Renal cortex interstitium (tissue), 11 donors: Measurements from ENCODE around the gene SLC35A5. TPM values are rescaled to one million over a fixed set of nuclear protein-coding genes. Genes with fewer than 3 reads are reported as not detected.
"Not testable (repeated sequence)": the region's sequence is repeated elsewhere in the genome, so short reads cannot be mapped to it uniquely, and the experiment has no call there.

Source experiments
- DNase-seq, 11 donors: peaks; one replicate each; pipeline ENCODE4 v3.0.0-alpha.2; 2013; ENCODE audit warnings: low read depth in 9 of 11, low spot score in 4 of 11; ENCODE audit errors: extremely low read depth in 1 of 11
- polyA plus RNA-seq, 3 donors: library from polyadenylated mRNA; unstranded; fragments of 120-200 nt; gene quantifications; one replicate each; pipeline ENCODE4 v1.2.1, GENCODE V29; 2013; ENCODE audit not compliant: insufficient read length in 3 of 3

Gene SLC35A5
- polyA plus RNA-seq, 3 donors = 60.3 to 74.0 (median 66.7) TPM

DNA sequence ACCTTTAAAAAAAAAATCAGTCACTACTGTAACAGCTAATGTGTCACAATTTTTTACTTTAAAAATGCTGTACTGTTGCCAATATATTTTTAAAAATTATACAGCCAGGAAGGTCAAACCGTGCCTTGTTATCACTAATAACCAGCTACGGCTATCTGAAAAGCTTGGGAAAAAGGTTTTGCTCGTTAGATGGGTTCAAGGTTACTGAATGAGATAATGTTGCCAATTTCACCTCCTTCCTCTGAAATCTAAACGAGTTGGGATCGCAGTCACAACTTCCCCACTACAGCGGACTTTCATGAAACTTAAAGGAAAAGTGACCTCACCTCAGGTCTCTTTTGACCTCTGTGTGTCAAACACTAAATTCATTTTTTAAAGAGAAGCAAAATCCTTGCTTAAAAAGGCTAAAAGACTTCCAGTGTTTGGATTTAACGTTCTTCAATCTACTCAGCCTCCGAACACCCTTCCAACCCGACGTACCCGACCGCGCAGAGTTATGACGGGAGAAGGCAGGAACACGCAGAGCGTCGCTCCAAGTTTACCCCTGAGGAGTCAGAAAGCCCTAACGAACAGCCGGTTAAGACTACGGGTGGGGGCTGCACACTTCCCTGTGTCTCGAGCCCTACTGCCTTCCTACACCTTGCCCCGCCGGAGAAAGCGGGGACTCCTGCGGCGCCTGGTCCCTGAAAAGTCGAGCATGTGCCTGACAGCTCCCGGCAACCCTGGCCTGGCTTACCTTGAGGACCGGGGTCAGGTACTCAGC lies 943 bp upstream of the SLC35A5 start:
- peak; percentile 57 to 82 (median 71) for DNase-seq

DNA sequence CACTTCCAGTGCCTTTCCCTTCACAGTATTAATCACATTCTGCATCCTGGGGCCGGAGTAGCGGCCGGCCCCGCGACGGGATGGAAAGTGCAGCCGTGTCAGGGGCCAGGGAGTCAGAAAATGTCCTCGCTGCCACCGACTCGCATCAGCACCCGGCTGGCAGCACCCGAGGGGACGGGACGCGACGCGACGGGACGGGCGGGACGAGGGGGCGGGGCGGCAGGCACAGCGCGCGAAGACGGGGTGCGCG lies 436 bp upstream of the SLC35A5 start:
- peak in 1 of 11 donors; percentile 52 for DNase-seq

DNA sequence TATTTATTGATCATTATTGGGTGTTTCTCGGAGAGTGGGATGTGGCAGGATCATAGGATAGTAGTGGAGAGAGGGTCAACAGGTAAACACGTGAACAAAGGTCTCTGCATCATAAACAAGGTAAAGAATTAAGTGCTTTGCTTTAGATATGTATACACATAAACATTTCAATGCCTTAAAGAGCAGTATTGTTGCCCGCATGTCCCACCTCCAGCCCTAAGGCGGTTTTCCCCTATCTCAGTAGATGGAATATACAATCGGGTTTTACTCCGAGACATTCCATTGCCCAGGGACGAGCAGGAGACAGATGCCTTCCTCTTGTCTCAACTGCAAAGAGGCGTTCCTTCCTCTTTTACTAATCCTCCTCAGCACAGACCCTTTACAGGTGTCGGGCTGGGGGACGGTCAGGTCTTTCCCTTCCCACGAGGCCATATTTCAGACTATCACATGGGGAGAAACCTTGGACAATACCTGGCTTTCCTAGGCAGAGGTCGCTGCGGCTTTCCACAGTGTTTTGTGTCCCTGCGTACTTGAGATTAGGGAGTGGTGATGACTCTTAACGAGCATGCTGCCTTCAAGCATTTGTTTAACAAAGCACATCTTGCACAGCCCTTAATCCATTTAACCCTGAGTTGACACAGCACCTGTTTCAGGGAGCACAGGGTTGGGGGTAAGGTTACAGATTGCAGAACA lies 2.5 kb downstream of the SLC35A5 start:
- DNase-seq = not testable (repeated sequence)

DNA sequence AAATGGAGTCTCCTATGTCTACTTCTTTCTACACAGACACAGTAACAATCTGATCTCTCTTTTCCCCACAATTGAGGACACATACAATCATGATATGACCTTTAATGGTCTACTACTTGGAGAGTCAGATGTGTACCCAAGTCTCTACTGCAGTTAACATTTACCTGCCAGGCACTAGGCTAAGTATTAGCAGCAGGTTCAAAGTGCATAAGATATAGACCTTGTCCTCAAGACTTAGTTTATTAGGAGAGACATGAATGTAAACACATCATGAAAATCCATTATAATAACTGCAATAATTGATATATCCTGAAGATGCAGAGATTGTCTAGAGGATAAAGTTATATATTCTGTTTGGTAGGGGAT lies 3.1 kb downstream of the SLC35A5 start:
- no peak for DNase-seq

DNA sequence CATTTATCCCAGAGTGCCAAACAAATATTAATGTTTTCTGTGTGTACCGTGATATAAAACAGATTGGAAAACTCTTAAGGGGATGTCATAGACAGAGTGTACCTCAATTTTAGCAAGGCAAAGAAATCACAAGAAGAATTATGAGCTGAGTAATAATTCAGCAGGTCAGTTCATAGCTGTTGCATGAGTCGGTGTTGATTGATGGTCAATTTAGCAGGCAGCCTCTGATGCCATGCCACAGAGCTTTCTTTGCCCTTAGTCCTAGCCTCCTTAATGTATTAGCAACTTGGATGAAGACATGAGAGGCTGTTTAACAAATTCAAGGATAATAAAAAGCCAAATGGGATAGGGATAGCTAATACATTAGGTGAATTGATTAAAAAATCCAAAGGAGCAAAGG lies 6.8 kb downstream of the SLC35A5 start:
- no peak for DNase-seq

DNA sequence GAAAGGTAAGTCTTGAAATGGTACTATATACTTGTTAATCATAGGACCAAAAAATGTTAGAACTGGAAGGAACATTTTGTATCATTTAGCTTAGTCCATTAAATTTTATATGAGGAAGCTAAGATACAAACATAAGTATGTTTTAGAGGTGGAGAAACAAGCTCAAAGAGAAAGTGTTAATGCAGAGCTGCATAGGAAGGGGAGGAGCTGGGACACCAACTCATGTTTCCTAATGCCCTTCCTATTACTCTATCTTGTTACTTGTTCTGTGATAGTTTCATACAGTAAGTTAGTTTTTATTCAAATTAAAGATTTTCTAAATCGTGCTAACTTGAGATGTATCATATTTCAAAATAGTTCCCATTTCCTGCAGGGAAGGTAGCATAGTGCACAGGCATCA lies 7.4 kb downstream of the SLC35A5 start:
- no peak for DNase-seq

DNA sequence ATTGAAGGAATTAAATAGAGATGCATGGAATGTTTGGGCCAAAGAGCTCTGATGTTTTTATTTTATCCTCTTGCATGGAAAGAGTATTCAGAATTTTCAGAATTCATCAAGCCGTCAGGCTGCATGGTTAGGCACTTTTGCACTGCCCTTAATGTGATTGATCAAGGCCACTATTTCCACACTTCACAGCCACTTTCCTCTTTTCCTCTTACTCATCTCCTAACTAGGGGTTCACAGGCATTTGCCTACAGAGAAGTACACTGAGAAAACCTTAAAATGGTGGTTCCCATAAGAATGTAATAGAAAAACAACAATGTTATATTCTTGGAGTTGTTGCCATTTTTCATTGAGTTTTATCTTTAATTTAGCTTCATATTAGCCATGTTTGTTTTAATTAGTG lies 10.9 kb downstream of the SLC35A5 start:
- DNase-seq = no peak

DNA sequence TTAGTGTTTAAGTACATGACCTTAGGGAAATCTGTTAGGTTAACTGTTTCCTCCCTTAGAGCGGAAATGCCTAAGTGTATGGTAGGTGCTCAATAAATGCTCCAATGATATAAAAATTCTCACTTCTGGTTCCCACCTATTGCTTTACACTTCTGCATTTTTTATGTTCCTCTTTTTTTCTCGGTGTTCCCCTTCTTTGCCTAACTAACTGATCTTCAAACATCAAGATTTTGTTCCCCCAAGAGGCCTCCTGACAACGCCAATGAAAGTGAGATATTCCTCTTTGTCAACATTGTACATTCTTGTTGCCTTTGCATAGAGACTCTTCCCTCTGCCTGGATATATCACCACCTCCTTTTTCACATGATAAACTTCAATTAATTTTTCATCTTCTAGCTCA lies 17.4 kb downstream of the SLC35A5 start:
- no peak for DNase-seq

DNA sequence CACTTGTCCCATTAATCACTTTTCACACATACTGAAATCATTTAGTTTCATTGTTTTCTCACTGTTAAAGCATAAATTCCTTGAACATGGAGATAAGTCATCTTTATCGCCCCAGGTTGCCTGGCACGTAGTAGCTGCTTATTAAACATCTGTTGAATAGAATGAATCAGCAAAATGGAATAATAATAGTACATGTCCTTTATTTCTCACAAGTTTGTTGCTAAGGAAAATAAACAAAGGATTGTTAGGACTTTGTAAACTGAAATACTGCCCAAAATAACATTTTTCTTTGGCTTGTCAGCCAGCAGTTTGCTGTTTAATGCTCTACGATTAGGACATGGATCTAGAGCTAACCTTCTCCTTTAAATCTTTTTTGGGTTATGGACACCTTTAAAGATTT lies 17.9 kb downstream of the SLC35A5 start:
- DNase-seq = no peak

DNA sequence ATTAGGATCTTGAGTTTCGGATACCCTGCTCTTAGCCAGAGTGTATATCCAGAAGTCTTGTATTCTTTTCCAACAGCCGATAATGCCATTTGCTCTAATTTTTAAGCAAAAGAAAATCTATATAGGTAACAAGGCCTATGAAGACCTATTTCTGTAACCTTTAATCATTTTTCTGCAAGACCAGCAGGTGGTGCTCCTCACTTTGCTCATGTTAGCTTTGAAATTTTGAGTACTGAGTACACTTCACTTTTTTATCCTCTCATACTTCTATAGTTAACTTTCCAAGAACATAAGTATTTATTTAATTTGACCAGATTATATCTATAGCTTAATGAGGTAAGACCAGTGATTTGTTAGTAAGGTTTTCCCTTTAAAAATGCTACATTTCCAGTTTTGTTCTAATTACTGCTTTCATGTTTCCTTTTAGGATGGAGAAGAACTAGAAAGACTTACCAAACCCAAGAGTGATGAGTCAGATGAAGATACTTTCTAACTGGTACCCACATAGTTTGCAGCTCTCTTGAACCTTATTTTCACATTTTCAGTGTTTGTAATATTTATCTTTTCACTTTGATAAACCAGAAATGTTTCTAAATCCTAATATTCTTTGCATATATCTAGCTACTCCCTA lies 20.5 kb downstream of the SLC35A5 start:
- peak in 5 of 11 donors; percentile 34 to 44 (median 38) for DNase-seq

DNA sequence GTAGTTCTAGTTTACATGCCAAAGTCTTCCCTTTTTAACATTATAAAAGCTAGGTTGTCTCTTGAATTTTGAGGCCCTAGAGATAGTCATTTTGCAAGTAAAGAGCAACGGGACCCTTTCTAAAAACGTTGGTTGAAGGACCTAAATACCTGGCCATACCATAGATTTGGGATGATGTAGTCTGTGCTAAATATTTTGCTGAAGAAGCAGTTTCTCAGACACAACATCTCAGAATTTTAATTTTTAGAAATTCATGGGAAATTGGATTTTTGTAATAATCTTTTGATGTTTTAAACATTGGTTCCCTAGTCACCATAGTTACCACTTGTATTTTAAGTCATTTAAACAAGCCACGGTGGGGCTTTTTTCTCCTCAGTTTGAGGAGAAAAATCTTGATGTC lies 21.3 kb downstream of the SLC35A5 start:
- no peak for DNase-seq

DNA sequence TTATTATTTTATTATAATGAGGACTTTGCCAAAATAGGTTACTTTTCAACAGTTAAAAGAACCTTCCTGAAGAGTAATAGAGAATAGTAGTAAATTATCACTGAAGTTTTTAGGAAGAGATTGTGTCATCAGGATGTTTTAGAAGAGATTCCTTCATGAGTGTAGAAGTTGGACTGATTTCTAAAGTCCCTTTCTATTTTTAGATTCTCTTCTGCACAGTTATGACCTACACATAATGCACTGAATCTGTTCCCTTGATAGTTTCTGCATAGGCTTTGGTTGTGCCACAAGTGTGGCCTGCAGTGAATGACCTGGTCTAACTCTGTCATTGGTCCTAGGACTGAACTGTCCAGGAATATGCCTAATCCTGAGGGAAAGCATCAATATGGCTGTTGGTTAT lies 23.9 kb downstream of the SLC35A5 start:
- no peak for DNase-seq

DNA sequence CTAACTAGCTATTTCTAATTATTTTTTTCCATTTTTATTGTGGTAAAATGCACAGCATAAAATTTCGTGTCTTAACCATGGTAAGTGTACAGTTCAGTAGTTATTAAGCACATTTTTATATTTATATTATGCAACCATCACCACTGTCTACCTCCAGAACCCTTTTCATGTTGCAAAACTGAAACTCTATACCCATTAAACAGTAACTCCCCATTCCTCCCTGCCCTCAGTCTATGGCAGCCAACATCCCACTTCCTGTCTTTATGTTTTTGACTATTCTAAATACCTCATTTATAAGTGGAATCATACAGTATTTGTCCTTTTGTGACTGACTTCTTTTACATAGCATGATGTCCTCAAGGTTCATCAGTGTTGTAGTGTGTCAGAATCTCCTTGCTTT lies 25.5 kb downstream of the SLC35A5 start:
- DNase-seq = no peak

DNA sequence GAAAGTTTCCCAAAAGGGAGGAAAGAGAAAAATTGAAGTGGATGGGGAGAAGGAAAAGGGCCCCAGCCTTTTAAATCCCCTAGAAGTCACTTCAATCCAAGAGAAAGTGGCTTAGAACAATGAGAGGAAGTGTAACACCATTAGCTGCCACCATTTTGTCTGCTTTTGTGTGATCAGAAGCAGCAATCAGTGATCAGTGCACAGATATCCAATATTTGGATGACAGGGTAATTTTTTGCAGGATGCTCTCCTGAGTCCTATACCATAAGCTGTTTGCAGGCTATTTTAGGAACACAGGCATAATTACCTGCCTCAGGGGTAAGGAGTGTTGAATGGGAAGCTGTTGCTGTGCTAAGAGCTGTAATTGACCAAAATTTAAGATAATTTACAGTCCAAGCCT lies 31.4 kb downstream of the SLC35A5 start:
- DNase-seq = no peak

DNA sequence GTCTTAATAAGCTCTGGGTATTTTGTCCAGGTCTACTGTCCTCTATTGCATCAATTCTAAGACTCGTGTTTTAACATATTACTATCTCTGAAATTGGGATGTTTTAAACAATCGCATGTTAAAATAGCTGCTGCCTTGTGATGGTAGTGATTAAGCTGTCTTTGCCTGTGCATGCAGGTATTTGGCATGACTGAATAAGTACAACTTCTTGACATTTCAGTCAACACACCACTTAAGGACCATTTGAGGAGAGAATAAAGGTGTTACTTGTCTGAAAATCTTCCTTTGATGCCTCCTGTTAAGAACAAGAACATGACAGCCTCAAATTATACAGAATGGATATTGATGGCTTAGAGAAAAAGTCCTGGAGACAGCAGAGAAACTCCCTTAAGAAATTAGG lies 33.0 kb downstream of the SLC35A5 start:
- no peak for DNase-seq

DNA sequence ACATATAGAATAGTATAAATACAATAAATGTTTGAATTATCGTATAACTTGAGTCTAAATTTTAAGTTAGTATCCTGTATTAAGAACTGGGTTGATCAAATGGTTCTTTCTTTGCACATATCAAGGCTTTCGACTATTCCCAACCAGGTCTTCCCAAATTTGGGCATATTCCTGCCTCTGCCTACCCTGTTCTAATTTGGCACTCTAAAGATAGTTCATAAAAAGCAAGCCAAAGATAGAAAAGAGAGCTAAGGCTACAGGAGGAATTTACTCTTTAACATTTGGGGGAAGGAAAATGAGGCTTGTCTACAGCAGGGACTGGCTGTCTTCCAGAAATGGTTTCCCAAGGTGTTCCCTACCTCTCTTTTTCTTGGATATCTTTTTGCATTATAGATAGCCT lies 36.1 kb downstream of the SLC35A5 start:
- DNase-seq = no peak

DNA sequence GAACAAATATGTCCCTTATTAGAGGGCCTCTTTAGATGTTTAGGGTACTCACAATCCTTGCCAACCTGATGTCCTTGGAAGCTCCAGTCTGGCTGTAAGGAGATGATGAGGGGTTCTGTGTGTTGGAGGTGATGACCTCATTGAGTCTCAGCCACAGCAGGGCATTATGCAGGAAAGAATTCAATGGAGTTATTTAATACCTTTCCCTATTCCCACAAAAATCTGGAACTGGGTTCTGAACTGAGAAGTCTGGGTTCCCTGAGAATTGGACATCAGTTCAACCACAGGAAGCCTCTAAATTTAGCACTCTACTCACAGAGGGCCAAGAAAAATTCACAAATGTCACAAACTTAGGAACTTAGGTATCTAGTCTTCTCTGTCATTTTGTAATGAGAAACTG lies 36.9 kb downstream of the SLC35A5 start:
- no peak for DNase-seq

DNA sequence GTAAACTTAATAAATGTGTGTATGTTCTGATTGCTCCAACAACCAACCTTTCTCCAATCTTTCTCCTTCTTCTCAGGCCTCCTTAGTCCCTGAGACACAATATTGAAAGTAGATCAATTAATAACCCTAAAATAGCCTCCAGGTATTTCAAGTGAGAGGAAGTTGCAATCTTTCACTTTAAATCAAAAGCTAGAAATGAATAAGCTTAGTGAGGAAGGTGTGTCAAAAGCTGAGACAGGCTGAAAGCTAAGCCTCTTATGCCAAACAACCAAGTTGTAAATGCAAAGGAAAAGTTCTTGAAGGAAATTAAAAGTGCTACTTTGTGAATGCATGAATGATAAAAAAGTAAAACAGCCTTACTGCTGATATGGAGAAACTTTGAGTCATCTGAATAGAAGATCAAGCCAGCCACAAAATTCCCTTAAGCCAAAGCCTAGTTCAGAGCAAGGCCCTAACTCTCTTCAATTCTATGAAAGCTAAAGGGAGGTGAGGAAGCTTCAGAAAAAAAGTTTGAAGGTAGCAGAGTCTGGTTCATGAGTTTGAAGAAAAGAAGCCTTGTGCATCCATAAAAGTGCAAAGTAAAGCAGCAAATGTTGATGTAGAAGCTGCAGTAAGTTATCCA lies 40.5 kb downstream of the SLC35A5 start:
- DNase-seq = no peak

DNA sequence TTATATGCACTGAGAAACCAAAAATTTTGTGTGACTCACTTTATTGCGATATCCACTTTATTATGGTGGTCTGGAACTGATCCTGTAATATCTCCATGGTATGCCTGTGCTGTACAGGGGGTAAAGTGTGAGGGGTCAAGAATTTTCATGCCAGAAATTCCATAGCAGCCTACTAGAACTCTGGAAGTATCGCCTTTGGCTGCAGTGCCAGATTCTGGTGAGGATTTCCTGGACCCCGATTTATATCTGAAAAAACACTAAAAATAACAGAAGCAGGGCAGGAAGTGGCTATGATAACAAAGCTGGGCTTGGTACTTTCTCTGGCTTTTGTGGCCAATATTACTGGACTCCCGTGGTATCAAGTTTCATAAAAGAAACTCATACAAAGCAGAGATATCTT lies 42.7 kb downstream of the SLC35A5 start:
- no peak for DNase-seq

DNA sequence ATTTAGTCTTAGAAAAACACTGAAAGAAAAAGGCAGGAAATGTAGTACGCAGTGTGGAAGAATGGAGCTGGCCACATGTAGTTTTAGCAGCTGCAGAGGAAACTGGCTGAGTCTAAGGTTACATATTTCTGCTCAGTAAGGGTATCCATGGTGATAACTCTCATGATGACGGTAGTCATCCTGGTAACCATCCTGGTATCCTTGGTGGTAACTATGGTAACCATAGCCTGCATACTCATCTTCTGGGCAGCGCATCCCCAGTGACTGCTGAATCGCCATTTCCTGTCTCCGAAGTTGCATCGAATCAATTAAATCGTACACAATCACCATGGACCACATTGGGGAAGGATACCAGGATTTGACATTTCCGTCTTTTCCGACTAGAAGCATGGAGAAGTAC lies 43.4 kb downstream of the SLC35A5 start:
- no peak for DNase-seq
